Stimulated activated CD4-positive, alpha-beta T cell treated with anti-CD3 and anti-CD28 coated beads, Interleukin-15, amount 100 ng/mL, for 48 hours (primary cell): ENCODE data around the gene LLGL1.
A peak's percentile ranks its signal among the peaks of the same experiment; 100 is the strongest.

Source experiments
- DNase-seq, 2 donors: peaks; one replicate each; pipeline ENCODE4 v3.0.0-alpha.2; 2020; ENCODE audit warnings: low read depth in 2 of 2

Gene LLGL1

DNA sequence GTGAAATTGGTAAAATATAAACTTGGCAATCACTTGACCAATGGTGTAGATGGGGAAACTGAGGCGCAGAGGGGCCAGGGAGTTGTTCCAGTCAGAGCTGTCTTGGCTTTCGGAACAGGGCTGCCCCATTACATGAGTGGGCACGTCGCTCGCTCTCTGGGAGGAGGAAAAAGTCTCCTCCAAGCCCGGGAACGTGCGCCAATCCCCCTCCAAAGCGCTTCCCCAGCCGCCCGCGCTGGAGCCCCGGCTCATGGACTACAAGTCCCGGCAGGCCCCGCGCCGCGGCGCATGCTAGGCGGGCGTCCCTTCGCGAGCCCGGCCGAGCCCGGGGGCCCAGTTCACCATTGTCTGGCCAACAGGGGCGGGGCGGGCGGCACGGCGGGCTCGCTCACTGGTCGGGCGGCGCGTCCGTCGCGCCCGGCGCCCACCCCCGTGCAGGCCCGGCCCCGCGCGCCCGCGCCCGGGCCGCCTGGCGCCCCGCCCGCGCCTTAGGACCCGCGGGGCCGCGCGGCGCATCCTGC, at the start of gene LLGL1:
Gene LLGL1 (plus strand): TSS at position 515 of the 521 bp plus-strand sequence. CDS start 48 bp downstream, outside the sequence.
- peak; percentile 93 to 96 for DNase-seq

DNA sequence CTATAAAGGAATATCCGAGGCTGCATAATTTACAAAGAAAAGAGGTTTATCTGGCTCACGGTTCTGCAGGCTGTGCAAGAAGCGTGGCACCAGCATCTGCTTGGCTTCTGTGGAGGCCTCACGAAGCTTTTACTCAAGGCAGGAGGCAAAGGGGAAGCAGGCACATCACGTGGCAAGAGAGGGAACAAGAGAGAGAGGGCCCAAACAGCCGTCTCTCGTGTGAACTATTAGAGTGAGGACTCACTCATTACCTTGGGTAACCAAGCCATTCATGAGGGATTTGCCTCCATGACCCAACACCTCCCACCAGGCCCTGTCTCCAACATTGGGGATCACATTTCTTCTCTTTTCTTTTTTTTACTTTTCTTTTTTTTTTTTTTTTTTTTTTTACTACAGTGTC, 49.3 kb upstream of the LLGL1 start:
- DNase-seq, result no peak

DNA sequence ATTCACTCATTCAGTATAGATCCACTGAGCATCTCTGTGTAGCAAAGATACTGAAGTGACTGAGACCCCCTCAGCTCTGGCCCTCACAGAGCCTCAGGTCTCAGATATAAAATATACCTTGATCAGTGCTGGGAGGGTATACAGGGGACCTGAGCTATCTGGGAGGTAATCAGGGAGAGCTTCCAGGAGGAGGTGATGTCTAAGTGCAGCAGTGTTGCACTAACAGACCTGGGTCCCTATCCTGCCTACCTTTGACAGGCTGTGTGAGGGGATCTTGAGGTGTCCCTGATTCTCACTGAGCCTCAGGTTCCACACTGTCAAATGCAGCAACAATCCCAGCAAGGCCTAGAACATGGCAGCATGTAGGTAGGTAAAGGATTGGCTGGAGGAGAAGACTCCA, 48.3 kb upstream of the LLGL1 start:
- no peak for DNase-seq

DNA sequence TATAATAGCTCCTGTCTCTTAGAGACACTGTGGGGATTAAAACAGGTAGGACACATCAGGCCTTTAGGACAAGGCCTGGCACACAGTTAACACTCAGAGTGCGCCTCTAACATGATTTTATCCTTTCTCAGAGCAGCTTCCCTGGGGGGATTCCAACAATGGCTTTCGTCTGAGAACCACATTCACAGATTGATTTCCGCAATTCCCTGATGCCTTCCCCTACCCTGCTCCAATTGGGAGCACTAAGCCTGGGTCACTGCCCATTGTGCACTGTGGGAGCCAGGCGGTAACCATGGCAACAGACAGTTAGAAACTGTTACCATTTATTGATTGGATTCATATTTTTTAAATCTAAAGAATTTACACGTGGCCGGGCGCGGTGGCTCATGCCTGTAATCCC, 47.7 kb upstream of the LLGL1 start:
- DNase-seq, result no peak

DNA sequence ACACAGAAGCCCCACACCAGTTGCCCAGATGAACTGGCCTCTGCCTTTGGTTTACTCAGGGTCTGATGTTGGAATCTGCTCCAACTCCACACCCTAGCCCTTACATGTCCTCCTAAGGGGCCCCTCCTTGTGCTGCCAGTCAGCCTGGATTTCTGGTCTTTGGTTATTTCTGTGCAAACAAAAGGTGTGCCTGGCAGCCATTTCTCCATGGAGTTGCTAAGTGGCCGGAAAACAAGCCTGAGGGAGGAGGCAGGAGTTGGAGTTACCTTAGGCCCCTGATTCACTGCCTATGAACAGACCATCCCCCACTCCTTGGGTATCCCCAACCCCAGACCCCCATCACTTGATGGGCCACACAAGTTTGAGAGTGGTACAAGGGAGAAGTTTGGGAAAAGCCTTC, 46.2 kb upstream of the LLGL1 start:
- DNase-seq, result no peak

DNA sequence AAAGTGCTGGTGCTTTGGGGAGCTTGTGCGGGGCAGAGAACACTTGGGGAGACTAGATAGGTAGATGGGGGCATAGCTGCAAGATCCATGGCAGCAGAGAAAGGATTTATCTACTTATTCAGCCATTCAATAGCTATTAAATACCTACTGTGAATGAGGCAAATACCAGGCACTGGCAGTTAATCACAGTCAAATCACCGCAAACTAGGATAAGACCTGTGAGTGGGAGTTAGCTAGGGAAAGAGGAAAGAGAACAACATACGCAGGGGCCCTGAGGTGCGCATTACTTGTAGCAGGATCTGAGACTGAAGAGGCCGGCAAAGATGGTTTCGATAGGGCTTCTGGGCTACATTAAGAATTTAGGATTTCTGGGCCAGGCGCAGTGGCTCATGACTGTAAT, 45.6 kb upstream of the LLGL1 start:
- DNase-seq, result no peak

DNA sequence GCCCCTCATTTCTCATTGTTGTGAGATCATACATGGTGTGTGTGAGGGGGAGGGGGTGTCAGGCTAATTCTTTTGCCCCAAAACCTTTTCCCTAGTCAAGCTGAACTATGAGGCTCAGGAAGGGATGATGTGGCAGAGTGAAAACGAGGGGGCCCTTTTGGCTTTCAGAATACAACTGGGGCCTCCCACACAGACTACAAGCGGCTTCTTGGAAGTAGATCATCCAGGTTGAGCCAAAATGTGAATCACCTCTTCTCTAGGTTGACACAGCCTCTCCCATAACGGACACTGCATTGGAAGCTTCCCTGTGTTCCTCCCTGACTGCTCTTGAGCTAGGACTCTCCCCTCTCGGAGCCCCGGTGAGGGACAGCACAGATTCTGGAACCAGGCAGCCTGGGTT, 44.1 kb upstream of the LLGL1 start:
- peak; percentile 61 to 66 for DNase-seq

DNA sequence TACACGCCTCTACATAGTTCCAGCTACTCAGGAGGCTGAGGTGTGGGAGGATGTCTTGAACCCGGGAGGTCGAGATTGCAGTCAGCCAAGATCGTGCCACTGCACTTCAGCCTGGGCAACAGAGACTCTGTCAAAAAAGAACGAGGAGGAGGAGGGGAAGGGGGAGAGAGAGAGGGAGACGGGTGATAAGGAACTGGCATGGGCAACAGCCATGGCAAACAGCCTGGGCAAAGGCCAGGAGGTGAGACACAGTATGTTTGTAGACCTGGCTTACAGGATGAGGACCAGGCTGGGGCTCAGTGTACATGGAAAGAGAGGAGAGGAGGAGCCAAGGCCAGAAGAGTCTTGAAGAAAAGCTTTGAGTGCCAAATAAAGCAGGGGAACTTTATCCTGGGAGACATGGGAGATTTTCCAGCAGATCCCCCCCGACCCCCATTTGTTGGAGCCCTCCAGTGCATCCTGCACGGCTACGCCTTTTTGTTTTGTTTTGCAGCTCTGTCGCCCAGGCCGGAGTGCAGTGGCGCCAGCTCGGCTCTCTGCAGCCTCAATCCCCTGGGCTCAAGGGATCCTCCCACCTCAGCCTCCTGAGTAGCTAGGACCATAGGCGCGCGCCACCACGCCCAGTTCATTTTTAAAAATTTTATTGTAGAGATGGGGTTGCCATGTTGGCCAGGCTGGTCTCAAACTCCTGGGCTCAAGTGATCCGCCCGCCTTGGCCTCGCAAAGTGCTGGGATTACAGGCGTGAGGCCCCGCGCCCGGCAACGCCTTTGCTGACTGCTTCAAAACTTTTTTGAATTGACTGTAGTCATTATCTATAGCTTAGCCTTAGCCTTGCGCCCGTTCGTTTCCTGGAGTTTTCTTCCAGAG, 43.1 kb upstream of the LLGL1 start:
- no peak for DNase-seq

DNA sequence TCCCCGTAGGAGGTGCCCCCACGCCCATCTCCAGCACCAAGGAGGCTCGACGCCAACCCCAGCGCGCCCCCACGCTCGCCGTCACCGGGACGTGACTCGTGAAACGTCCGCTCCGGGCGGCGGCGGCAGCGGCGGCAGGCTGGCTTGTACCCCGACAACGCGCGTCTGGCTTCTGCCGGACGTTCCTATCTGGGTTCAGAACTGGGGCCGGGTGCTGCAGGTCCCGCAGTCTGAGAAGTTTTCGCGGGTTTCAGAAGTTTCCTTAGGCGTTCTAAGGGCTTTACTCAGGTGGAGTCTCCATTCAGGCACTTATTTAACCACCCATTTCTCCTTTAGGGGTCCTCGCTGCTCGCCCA, 42.5 kb upstream of the LLGL1 start:
- peak; percentile 71 to 82 for DNase-seq

DNA sequence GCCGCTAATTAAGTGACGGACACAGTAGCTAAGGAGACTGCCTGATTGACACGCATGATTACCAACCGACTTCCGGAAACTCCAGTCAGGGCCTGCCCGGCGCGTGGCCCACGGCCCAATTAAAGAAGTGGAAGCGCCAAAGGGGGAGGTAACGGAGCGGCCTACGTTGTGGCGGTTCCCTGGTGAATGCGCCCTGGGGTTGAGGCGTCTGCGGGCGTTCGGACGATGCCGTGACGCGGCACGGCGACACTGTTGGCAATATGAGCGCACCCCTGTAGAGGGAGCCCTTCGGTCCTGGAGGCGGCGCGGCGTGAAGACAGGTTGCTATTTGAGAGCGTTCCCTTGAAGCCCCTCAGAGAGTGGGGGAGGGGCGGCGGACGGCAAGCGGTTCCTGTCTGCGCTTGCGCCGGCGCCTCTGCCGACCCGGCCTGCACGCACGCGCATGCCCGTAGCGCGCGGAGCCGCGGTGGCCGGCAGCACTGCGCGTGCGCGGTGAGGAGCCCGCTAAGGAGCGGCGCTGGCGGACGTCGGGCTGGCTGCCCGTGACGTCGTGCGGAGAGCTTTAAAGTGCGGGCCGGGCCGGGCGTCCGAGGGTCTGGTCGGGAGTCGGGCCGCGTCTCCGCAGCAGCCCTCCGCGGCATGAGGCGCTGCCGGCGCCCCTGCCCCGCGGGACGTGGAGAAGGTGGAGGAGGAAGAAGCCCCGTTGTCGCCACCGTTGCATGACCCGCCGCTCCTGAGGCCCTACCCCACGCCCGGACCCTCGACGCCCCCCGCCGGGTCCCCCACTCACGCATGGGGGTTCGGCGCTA, 41.9 kb upstream of the LLGL1 start, which contains the start of gene ALKBH5:
Gene ALKBH5 (plus strand): TSS at position 495 of the 809 bp plus-strand sequence. CDS start 416 bp downstream, outside the sequence.
- peak; percentile 95 to 96 for DNase-seq

DNA sequence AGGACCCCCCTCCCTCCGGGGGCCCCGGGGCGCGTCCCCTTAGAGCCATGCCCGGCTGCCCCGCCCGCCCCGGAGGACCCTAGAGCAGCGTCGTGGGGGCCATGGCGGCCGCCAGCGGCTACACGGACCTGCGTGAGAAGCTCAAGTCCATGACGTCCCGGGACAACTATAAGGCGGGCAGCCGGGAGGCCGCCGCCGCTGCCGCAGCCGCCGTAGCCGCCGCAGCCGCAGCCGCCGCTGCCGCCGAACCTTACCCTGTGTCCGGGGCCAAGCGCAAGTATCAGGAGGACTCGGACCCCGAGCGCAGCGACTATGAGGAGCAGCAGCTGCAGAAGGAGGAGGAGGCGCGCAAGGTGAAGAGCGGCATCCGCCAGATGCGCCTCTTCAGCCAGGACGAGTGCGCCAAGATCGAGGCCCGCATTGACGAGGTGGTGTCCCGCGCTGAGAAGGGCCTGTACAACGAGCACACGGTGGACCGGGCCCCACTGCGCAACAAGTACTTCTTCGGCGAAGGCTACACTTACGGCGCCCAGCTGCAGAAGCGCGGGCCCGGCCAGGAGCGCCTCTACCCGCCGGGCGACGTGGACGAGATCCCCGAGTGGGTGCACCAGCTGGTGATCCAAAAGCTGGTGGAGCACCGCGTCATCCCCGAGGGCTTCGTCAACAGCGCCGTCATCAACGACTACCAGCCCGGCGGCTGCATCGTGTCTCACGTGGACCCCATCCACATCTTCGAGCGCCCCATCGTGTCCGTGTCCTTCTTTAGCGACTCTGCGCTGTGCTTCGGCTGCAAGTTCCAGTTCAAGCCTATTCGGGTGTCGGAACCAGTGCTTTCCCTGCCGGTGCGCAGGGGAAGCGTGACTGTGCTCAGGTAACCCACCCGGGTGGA, 41.0 kb upstream of the LLGL1 start:
- DNase-seq, result peak; percentile 58 to 59

DNA sequence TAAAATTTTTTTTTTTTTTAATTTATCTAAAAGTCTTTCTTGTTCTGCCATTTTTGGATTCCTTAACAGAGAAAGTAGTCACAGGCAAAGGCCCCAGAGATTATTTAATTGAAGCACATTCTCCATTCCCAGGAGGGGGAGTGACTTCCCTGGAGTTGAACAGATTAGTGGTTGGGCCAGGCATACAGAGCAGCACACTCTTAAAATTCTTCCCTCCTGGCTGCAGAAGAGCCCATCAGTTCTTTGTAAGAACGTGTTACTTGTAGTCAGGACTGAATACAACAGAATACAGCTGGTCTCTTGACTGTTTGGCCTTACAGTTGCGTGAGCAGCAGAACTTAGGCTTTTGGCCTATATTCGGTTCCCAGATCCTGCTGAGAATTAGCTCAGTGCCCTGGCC, 40.0 kb upstream of the LLGL1 start:
- no peak for DNase-seq

DNA sequence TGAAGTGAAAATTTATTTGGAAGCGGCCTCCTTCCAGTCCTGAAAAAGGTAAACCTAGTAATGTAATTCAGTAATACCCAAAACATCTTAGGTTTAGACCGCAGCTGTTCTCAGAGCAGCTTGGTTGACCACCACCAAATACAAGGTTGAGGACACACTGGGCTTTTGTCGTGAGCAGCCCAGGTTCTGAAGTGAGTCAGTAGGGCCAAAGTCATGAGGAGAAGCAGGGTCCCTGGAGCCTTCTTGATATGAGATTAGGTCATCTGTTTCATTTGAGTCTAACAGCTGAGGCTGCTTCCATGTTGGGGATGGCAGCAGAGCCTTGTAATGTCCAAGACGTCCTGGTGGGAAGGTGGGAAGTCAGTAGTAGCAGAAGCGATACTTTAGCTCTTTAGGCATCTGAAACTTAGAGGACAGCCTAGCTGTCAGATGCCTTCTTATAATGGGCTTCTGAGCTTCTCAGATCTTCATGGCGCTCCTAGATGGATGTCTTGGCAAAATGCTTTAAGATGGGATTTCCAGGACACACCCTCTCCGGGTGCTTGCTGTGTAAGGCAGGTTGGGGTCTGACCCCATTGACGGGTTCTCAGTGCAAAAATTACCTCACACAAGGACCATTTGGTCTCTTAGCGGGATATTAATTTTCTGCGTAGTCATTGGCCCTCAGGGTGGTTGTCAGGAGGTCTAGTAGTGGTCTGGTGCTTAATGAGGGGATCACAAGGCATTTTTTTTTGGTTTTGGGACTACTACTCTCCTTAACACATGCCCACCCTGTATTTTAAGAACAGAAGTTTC, 39.4 kb upstream of the LLGL1 start:
- no peak for DNase-seq

DNA sequence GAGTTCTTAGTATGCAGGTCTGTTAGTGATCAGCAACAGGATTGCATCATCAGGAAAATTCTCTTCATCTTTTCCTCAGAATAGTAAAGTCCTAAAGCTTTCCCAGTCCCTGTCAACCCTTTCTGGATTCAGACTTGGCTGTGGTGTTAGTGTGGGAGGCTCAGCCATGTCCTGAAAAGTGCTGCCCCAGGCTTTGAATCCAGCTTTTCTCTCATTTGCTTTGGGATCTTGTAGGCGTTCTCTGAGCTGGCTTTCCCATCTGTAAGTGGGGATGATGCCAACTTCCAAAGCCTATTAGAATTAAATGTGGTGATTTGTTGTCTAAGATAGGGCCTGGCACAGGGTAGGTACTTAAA, 38.8 kb upstream of the LLGL1 start:
- DNase-seq, result no peak

DNA sequence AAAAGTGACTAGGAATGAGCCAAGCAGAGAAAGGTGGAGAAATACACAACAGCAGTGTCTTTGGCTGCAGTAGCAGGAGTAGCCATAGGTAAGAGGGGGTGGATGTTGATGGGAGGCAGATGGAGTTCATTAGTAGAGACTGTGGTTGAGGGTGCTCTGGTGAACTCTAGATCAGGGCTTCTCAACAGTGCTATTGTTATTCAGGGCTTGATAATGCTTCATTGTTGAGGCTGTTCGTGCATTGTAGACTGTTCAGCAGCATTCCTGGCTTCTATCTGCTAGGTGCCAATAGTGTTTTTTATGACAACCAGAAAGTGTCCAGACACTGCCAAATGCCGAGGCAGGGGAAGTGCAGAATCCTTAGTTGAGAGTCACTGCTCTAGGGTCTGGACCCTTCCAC, 38.2 kb upstream of the LLGL1 start:
- no peak for DNase-seq

DNA sequence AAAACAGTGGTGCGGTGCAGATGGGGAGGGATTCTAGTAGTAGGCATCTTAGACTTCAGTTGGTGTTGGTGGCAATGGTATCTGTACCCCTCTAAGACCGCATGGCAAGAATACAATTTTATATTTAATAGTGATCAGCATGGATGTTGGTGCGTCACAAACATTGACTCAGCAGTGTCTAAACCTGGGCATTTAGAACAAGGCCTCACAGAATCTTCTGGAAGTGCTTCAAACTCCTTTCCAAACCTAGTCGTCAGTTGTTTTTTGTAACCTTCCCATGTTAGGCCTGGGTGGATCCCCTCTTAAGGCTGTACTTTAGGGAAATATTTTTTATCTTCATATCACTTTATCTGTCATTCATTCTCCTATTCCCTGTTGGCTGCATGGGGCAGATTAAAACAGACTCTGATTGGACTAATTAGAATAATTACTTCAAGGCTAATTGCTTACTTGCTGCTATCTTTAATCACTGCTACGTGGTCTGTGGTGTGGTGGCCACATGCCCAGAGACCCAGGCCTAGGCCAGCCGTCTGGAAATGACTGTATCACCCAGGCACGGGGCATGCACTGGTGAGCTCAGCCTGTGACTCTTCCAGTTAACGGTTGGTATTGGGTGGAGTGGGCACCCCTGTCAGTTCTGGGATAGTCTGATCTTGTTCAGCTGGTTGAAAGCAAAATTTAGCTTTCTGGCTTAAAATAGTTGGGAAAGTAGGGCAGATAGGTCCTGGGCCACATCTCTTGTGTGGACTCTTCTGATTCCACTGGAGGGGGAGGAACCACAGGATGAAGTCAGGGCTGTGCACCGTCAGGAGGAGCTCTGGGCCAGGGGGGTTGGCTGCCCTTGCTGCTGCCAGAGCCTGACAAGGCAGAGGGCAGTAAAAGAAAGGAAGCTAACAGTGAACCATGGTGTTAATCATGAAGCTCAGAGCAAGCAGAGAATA, 37.3 kb upstream of the LLGL1 start:
- DNase-seq, result peak in 1 of 2 donors; percentile 3

DNA sequence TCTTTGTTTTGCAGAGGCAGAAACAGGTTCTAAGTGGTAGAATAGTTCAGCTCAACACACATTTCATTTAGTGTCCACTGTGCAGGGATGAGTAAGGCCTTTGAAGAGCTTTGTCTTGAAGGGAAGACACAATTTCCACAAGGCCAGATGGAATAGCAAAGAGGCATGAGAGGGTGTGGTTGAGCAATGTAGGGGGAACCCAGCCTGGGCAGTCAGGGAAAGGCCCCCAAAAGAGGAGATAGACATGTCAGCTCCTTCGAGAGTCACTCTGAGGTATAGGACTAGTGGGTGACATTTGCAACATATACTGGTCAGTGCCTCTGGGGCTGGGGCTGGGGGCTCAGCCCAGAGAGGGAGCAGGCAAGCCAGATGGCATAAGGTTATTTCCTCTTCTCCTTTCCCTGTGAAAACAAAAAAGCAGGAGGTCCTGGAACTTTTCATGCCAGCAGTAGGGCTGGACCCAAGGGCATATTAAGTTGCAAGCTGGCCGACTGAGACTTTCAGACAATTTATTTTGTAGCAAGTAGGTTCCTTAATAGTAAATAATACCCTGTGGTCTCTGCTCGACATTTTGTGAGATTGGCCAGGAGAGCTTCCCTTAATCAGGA, 34.7 kb upstream of the LLGL1 start:
- DNase-seq, result no peak

DNA sequence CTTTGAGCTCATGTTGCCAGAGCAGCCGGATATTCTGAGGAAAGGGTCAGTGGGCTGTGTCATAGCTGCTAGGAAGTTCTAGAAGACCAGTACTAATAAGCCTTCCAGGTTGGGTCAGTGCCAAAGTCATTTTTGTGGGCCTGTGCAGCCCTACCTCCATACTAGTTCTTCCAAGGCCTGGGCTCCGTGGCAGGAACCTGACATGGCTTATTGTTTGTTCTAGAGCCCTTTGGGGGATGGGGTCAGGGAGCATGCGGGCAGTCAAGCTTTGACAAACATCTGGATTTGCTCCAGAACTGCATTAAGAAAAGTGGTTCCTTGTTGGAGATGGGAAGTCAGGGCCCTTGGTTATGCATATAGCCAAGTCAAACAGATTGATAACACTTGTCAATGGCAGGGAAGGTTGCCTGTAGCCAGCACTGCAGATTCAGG, 34.2 kb upstream of the LLGL1 start:
- no peak for DNase-seq

DNA sequence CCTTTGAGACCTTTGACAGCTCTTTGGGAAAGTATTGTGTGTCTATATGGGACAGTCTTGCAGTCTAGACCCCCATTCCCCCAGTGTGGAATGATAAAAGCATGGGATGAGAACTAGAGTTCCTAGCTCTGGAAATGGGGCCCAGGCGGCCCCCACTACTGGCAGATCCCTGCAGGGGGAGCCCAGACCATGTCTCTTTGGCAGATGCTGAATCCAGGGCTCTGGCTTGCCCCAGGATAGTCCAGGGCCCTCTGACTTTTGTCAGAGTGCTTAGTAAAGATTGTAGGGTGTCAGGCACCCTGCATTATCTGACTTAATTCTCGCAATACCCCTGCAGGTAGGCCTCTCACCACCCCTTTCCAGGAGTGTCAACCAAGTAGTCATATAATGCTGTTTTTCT, 33.5 kb upstream of the LLGL1 start:
- DNase-seq, result no peak
